HepG2 (cell line): ENCODE results near the gene SLC19A1. TPM values are rescaled to one million over a fixed set of nuclear protein-coding genes. Genes with fewer than 3 reads are reported as not detected.

ENCODE experiments used
- ATAC-seq: fragments of 200-7000 bp; cut with Tn5 transposase; 3 replicates; pipeline ENCODE4 v1.9.1; 2020; ENCODE audit warnings: mild to moderate bottlenecking, moderate library complexity
- BruUV-seq: library from RNA; stranded (reverse); fragments of 400-500 nt; replicated peaks from 2 replicates; lab custom pipeline; 2021; lab: Mats Ljungman, UMichigan
- CTCF ChIA-PET: fragments of 300-600 bp; formaldehyde crosslinking; extraction: SDS; loops from one replicate; lab custom pipeline; 2021; ENCODE audit warnings: low total read pairs, inconsistent platforms, low intra/inter-chr PET ratio; lab: Yijun Ruan, JAX
- POLR2A ChIA-PET: fragments of 350-600 bp; sonication (Branson Sonifier 250); formaldehyde crosslinking; loops from one replicate; lab custom pipeline; 2020; ENCODE audit warnings: antibody characterized with exemption, inconsistent platforms; lab: Yijun Ruan, JAX
- DNase-seq: peaks from one replicate; pipeline ENCODE4 v3.0.0-alpha.2; 2015; ENCODE audit warnings: low spot score
- FAIRE-seq: peaks from 3 replicates; lab custom pipeline; 2011; peaks lifted over from hg19 to GRCh38; lab: Jason Lieb, UNC
- H2AFZ ChIP-seq: one replicate; pipeline ENCODE4 v1.6.1; 2011; ENCODE audit warnings: low read length, inconsistent platforms
- H3K27ac ChIP-seq: fragments of 300-600 bp; 3 replicates; pipeline ENCODE4 v1.8.0; 2011; ENCODE audit warnings: mixed run types, mild to moderate bottlenecking, mixed read lengths, low read length, inconsistent platforms; ENCODE audit not compliant: insufficient read depth; ENCODE audit errors: extremely low read length
- H3K27me3 ChIP-seq, 2 experiments: fragments of 200-600 bp in 1 of 2; 2 replicates in 1 of 2; 3 replicates in 1 of 2; pipeline versions ENCODE4 v1.6.0 to v1.8.0; 2011; ENCODE audit warnings: low read length in 2 of 2, mild to moderate bottlenecking in 2 of 2, moderate library complexity in 2 of 2, inconsistent platforms in 1 of 2; ENCODE audit not compliant: insufficient read depth in 2 of 2, control insufficient read depth in 1 of 2
- H3K36me3 ChIP-seq, 2 experiments: fragments of 200-600 bp in 1 of 2; replicated peaks in 1 of 2; 2 replicates in 1 of 2; 3 replicates in 1 of 2; pipeline versions ENCODE4 v1.5.1 to v1.8.0; 2011; ENCODE audit warnings: low read length in 2 of 2, inconsistent platforms in 1 of 2; ENCODE audit not compliant: insufficient read depth in 2 of 2, control insufficient read depth in 1 of 2
- H3K4me1 ChIP-seq: 2 replicates; pipeline ENCODE4 v1.5.1; 2012; ENCODE audit warnings: low read length, inconsistent platforms; ENCODE audit not compliant: insufficient read depth
- H3K4me2 ChIP-seq: 2 replicates; pipeline ENCODE4 v1.6.0; 2011; ENCODE audit warnings: low read depth, low read length, inconsistent platforms
- H3K4me3 ChIP-seq, 3 experiments: fragments of 200-600 bp in 1 of 3; sonication (generic), shearing (Covaris generic) in 1 of 3; replicated peaks in 1 of 3; 2 replicates each; pipeline ENCODE4 v1.5.1; 2011 to 2016; ENCODE audit warnings: low read length in 3 of 3, inconsistent platforms in 2 of 3, low read depth in 2 of 3, mild to moderate bottlenecking in 2 of 3, control low read depth in 1 of 3, mixed read lengths in 1 of 3; ENCODE audit not compliant: insufficient read depth in 1 of 3
- H3K79me2 ChIP-seq: one replicate; pipeline ENCODE4 v1.6.1; 2011; ENCODE audit warnings: low read length, inconsistent platforms; ENCODE audit not compliant: insufficient read depth
- H3K9ac ChIP-seq: 2 replicates; pipeline ENCODE4 v1.6.0; 2011; ENCODE audit warnings: mild to moderate bottlenecking, low read depth, low read length, inconsistent platforms; ENCODE audit not compliant: insufficient read depth
- H3K9me3 ChIP-seq: 2 replicates; pipeline ENCODE4 v1.5.1; 2012; ENCODE audit warnings: mild to moderate bottlenecking, low read length
- H4K20me1 ChIP-seq: 2 replicates; pipeline ENCODE4 v1.6.0; 2011; ENCODE audit warnings: inconsistent platforms, mild to moderate bottlenecking, low read length, moderate library complexity; ENCODE audit not compliant: insufficient read depth
- FOSL2 ChIP-seq: sonication (generic); formaldehyde crosslinking; IDR thresholded peaks from 2 replicates; pipeline ENCODE4 v1.4.0; 2020; ENCODE audit warnings: missing genetic modification reagents
- FOXC1 ChIP-seq: sonication (generic); formaldehyde crosslinking; IDR thresholded peaks from 2 replicates; pipeline ENCODE4 v1.8.0; 2022; ENCODE audit warnings: mild to moderate bottlenecking, missing genetic modification reagents, borderline replicate concordance
- JDP2 ChIP-seq: sonication (generic); formaldehyde crosslinking; IDR thresholded peaks from 2 replicates; pipeline ENCODE4 v1.8.1; 2022; ENCODE audit warnings: missing genetic modification reagents, borderline replicate concordance
- REXO4 ChIP-seq: sonication (generic); formaldehyde crosslinking; IDR thresholded peaks from 2 replicates; pipeline ENCODE4 v1.8.0; 2022; ENCODE audit warnings: missing genetic modification reagents, mild to moderate bottlenecking, borderline replicate concordance
- RXRA ChIP-seq: sonication (generic); formaldehyde crosslinking; IDR thresholded peaks from 2 replicates; pipeline ENCODE4 v1.5.1; 2020; ENCODE audit warnings: missing genetic modification reagents
- SRSF4 ChIP-seq: fragments of 200-400 bp; formaldehyde crosslinking; IDR thresholded peaks from one replicate; pipeline ENCODE4 v1.6.1; 2018; ENCODE audit warnings: mild to moderate bottlenecking, low read depth, low read length, moderate library complexity; ENCODE audit not compliant: poor library complexity, severe bottlenecking
- ZNF224 ChIP-seq: sonication (generic); formaldehyde crosslinking; IDR thresholded peaks from 2 replicates; pipeline ENCODE4 v1.5.0; 2020; ENCODE audit warnings: mild to moderate bottlenecking, missing genetic modification reagents
- ZNF430 ChIP-seq: sonication (generic); formaldehyde crosslinking; IDR thresholded peaks from 2 replicates; pipeline ENCODE4 v1.9.0; 2021; ENCODE audit warnings: mild to moderate bottlenecking, missing genetic modification reagents
- ZNF543 ChIP-seq: sonication (generic); formaldehyde crosslinking; IDR thresholded peaks from 2 replicates; pipeline ENCODE4 v1.4.0; 2020; ENCODE audit warnings: mild to moderate bottlenecking, missing genetic modification reagents
- ZNF556 ChIP-seq: sonication (generic); formaldehyde crosslinking; IDR thresholded peaks from 2 replicates; pipeline ENCODE4 v1.4.0; 2020; ENCODE audit warnings: mild to moderate bottlenecking, missing genetic modification reagents, borderline replicate concordance
- WGBS: methylation state at CpG from one replicate; pipeline ENCODE4 v1.1.6; 2017; ENCODE audit warnings: low lambda C conversion rate; 5-methylcytosine and 5-hydroxymethylcytosine counted together
- in situ Hi-C: cut with HindIII; loops from 2 replicates; pipeline ENCODE4 v1.10.0; 2017; ENCODE audit warnings: low pct_unique_long_range_greater_than_20kb; ENCODE audit not compliant: extremely low pct_ligation_motif_present
- intact Hi-C: fragments of 100-400 bp; cut with micrococcal nuclease; formaldehyde crosslinking; loops from one replicate; pipeline ENCODE4 v1.10.0; 2022; ENCODE audit not compliant: unreplicated experiment
- polyA plus RNA-seq, 8 experiments: library from polyadenylated mRNA; depleted of rRNA in 3 of 8; stranded (reverse) in 7 of 8; unstranded in 1 of 8; fragments of >200 nt; fragmentation: Illumina TruSeq in 4 of 8; extraction: Trizol in 4 of 8; gene quantifications; 2 replicates each; pipeline versions ENCODE4 v1.2.1 to v1.2.3, GENCODE V29; 2011 to 2016; ENCODE audit warnings: low read depth in 4 of 8, missing spikeins in 1 of 8, mixed read lengths in 1 of 8; ENCODE audit not compliant: insufficient read depth in 1 of 8
- total RNA-seq, 5 experiments: library from RNA; depleted of rRNA; stranded (reverse); fragments of >200 nt; fragmentation: Illumina TruSeq; extraction: Trizol; gene quantifications; 2 replicates each; pipeline ENCODE4 v1.2.3, GENCODE V29; 2016; ENCODE audit warnings: low read depth in 1 of 5
- TF ChIP-seq, protein P1 (sequence below): sonication (generic); formaldehyde crosslinking; conservative IDR thresholded peaks from 2 replicates; pipeline ENCODE4 v1.4.0; 2020; ENCODE audit warnings: missing genetic modification reagents
- TF ChIP-seq, protein P2 (sequence below): sonication (generic); formaldehyde crosslinking; IDR thresholded peaks from 2 replicates; pipeline ENCODE4 v1.9.0; 2021; ENCODE audit warnings: missing genetic modification reagents, borderline replicate concordance
- TF ChIP-seq, protein P3 (sequence below): IDR thresholded peaks from 2 replicates; pipeline ENCODE4 v1.6.1; 2016; ENCODE audit warnings: mild to moderate bottlenecking

Gene SLC19A1
- total and polyA plus RNA-seq, 2 of the 13 experiments (the other 11 are each of a cell fraction or from before 2014, with no cell fraction given): 21.8 to 23.0 TPM

DNA sequence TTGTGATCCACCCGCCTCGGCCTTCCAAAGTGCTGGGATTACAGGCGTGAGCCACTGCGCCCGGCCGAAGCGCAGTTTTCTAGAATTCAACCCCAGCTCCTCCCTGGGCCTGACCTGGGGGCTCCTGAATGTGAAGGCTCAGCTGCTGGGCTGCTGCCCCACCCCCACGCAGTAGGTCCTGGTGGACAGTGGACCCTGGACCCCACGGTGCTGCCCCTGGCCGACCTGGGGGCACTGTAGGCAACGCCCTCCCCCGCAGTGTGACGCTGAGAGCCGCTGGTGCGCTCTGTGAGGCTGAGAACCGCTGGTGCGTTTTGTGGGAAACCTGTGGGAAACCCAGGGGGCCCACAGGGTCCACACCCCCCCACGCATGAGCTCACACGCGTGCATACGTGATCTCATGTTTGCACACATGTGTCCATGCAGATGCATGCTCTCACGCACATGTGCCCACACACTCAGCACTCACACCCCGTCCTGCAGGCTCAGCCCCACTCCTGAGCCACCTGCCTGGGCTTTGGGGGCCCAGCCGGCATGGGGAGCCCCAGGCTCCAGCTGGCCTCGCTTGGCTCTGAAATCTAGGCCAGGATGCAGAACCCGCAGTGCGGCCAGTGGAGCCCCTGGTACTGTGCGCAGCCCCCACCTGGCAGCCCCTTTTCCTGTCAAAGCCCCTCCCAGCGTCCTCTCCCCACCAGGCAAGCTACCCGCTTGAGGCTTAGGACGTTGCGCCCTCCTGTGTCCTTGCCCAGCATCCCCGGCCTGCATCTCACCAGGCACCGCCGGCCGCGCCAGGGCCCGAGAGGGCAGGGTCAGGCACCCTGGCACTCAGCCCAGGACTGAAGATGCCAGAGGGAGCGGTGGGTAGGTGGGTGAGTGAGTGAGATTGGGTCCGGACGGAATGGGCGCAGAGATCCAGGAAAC, 69.5 kb downstream of the SLC19A1 start (continued):
- TF ChIP-seq RXRA (CRISPR knock-in tag): peak; percentile 95

DNA sequence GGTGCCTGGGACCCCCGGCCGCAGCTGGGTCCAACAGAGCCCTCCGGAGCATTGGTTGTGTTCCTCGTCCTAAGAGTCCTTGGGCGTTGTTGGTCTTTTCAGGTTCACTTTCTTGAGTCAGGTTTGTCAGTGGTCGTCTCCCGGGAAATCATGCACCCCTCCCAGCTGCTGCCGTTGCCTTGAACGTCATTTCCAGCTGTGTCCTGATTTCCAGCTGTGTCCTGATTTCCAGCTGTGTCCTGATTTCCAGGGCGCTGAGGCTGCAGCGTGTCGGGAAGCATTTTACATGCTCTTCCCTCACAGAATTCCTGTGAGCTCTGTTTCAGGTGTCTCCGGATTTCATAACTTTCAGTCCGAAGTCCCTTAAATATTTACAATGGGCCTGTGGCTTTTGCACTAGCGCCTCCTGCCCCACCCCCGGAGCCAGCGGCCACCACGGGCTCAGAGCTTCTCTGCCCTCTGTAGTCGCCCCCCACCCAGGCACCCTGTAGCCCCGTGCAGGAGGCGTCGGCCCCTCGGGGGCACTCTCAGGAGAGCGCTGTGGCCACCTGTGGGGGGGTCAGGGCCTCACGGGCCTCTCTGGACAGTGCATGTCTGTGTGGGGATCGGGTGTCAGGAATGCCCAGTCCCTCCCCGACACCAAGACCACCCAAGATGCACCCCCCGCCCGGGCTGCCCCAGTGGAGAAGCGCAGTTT, 70.6 kb downstream of the SLC19A1 start:
- CTCF ChIA-PET: no interaction called here
- Histone ChIP-seq H3K9me3 (no peaks in the 10 kb centered on the region), H3K27me3 (no peaks in the 10 kb centered on the region), H3K27ac (peak overlapping the region; percentile 99), H3K79me2 (peaks cover 26% of the 10 kb centered on the region), H4K20me1 (no peaks in the 10 kb centered on the region), H2AFZ (no peak overlapping the region), H3K4me1 (peaks cover 75% of the 10 kb centered on the region), H3K4me2 (peak overlapping the region; percentile 86), H3K9ac (peak overlapping the region; percentile 86), H3K36me3 (peaks cover 11 to 39% of the 10 kb centered on the region in 2 experiments), H3K4me3 (peak overlapping the region in 2 of 3 experiments; percentile 34 to 63; a peak in 5 of 6 replicates)
- peak; percentile 96 for DNase-seq
- peak; percentile 75 for ATAC-seq
- WGBS: 7% methylated on average over 20 of the region's 30 CpGs
- FAIRE-seq: peak; percentile 94
- intact Hi-C loops (loop anchor here (1.0 kb wide), 1 partner anchor 22 kb away; no protein-coding TSS in a partner anchor), in situ Hi-C loops (no loop called here)
- no TSS peak for BruUV-seq
- POLR2A ChIA-PET: interaction anchor here (0.6 to 5.2 kb wide), 34 partner anchors 8 to 682 kb away, joined by 3 to 65 read pairs (median 6); partner anchors contain the start of gene POFUT2
- TF ChIP-seq ZNF224 (no peak), JDP2 (no peak), SRSF4 (no peak), FOSL2 (CRISPR knock-in tag) (peak; percentile 70), ZNF556 (CRISPR knock-in tag) (peak; percentile 44; the same call in 1 of the 2 replicates), ZNF543 (CRISPR knock-in tag) (peak; percentile 57; the same call in 1 of the 2 replicates), ZNF430 (CRISPR knock-in tag) (peak; percentile 91), REXO4 (no peak), FOXC1 (CRISPR knock-in tag) (no peak)
- TF ChIP-seq, protein P1, sequence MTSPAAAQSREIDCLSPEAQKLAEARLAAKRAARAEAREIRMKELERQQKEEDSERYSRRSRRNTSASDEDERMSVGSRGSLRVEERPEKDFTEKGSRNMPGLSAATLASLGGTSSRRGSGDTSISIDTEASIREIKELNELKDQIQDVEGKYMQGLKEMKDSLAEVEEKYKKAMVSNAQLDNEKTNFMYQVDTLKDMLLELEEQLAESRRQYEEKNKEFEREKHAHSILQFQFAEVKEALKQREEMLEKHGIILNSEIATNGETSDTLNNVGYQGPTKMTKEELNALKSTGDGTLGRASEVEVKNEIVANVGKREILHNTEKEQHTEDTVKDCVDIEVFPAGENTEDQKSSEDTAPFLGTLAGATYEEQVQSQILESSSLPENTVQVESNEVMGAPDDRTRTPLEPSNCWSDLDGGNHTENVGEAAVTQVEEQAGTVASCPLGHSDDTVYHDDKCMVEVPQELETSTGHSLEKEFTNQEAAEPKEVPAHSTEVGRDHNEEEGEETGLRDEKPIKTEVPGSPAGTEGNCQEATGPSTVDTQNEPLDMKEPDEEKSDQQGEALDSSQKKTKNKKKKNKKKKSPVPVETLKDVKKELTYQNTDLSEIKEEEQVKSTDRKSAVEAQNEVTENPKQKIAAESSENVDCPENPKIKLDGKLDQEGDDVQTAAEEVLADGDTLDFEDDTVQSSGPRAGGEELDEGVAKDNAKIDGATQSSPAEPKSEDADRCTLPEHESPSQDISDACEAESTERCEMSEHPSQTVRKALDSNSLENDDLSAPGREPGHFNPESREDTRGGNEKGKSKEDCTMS: no peak
- TF ChIP-seq, protein P2, sequence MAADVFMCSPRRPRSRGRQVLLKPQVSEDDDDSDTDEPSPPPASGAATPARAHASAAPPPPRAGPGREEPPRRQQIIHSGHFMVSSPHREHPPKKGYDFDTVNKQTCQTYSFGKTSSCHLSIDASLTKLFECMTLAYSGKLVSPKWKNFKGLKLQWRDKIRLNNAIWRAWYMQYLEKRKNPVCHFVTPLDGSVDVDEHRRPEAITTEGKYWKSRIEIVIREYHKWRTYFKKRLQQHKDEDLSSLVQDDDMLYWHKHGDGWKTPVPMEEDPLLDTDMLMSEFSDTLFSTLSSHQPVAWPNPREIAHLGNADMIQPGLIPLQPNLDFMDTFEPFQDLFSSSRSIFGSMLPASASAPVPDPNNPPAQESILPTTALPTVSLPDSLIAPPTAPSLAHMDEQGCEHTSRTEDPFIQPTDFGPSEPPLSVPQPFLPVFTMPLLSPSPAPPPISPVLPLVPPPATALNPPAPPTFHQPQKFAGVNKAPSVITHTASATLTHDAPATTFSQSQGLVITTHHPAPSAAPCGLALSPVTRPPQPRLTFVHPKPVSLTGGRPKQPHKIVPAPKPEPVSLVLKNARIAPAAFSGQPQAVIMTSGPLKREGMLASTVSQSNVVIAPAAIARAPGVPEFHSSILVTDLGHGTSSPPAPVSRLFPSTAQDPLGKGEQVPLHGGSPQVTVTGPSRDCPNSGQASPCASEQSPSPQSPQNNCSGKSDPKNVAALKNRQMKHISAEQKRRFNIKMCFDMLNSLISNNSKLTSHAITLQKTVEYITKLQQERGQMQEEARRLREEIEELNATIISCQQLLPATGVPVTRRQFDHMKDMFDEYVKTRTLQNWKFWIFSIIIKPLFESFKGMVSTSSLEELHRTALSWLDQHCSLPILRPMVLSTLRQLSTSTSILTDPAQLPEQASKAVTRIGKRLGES: no peak
- TF ChIP-seq, protein P3, sequence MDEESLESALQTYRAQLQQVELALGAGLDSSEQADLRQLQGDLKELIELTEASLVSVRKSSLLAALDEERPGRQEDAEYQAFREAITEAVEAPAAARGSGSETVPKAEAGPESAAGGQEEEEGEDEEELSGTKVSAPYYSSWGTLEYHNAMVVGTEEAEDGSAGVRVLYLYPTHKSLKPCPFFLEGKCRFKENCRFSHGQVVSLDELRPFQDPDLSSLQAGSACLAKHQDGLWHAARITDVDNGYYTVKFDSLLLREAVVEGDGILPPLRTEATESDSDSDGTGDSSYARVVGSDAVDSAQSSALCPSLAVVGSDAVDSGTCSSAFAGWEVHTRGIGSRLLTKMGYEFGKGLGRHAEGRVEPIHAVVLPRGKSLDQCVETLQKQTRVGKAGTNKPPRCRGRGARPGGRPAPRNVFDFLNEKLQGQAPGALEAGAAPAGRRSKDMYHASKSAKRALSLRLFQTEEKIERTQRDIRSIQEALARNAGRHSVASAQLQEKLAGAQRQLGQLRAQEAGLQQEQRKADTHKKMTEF (CRISPR knock-in tag): peak; percentile 69
